HAP-1 (cell line): ENCODE results near the gene FNDC3B.

Experiments used
- DNase-seq, 2 experiments: peaks; one replicate each; pipeline ENCODE4 v3.0.0-alpha.2; 2016 to 2020; ENCODE audit warnings: low spot score in 2 of 2
- H3K27me3 ChIP-seq: fragments of 250-450 bp; sonication (Bioruptor Pico); 2 replicates; pipeline ENCODE4 v1.5.1; 2020; ENCODE audit warnings: low read depth, mild to moderate bottlenecking, moderate library complexity
- H3K36me3 ChIP-seq: fragments of 250-450 bp; sonication (Bioruptor Pico); replicated peaks from 2 replicates; pipeline ENCODE4 v1.5.1; 2020; ENCODE audit warnings: mild to moderate bottlenecking
- H3K4me1 ChIP-seq: fragments of 250-450 bp; sonication (Bioruptor Pico); 2 replicates; pipeline ENCODE4 v1.5.1; 2020; ENCODE audit warnings: mild to moderate bottlenecking
- H3K4me3 ChIP-seq: fragments of 250-450 bp; sonication (Bioruptor Pico); 2 replicates; pipeline ENCODE4 v1.5.1; 2020; ENCODE audit warnings: mild to moderate bottlenecking, moderate library complexity
- H3K9me3 ChIP-seq: fragments of 250-450 bp; sonication (Bioruptor Pico); 2 replicates; pipeline ENCODE4 v1.5.1; 2020; ENCODE audit warnings: mild to moderate bottlenecking, moderate library complexity
- in situ Hi-C: fragments of 300-500 bp; cut with MboI; formaldehyde crosslinking; loops from 3 replicates; pipeline ENCODE4 v1.14.3; 2020; ENCODE audit warnings: low sequenced_read_pairs, inconsistent platforms, mixed read lengths

The FNDC3B gene

DNA sequence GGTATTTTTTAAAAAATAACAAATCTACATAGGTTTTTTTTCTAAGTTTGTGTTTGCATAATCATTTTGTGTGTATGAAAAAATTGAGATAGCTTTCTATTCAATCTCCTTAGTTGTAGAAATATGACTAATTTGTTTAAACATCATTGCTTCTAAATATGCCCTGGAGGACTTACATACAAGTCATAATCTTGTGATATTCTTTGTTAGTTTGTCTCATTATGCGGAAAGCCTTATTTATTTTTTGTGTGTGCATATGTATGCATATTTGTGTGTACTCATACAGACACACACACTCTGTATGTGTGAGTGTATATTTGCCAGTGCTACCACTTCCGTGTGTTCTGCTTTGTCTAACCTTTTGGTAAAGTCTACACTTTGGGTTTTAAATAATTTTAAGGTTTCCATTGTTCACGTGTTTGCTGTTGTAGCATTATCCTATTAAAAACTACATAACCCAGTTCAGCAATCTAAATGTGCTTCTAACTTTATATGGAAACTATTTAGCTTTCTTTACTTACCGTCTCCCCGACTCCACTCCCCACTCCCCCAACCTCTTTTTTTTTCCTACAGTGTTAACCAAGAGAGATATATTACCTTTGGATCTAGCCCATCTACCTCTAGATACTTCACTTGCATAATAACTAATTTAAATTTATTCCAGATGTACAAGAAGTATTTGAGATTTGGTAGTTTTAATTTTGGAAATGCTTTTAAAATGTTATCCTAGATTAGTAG, 111.7 kb downstream of the FNDC3B start:
- H3K36me3 ChIP-seq = no peaks in the 10 kb centered on the region
- in situ Hi-C loops = no loop called here
- DNase-seq = no peak
- no peaks in the 10 kb centered on the region for H3K9me3 ChIP-seq
- no peaks in the 10 kb centered on the region for H3K27me3 ChIP-seq
- no peak overlapping the region for H3K4me3 ChIP-seq
- H3K4me1 ChIP-seq = no peaks in the 10 kb centered on the region; the same call in 1 of the 2 replicates

DNA sequence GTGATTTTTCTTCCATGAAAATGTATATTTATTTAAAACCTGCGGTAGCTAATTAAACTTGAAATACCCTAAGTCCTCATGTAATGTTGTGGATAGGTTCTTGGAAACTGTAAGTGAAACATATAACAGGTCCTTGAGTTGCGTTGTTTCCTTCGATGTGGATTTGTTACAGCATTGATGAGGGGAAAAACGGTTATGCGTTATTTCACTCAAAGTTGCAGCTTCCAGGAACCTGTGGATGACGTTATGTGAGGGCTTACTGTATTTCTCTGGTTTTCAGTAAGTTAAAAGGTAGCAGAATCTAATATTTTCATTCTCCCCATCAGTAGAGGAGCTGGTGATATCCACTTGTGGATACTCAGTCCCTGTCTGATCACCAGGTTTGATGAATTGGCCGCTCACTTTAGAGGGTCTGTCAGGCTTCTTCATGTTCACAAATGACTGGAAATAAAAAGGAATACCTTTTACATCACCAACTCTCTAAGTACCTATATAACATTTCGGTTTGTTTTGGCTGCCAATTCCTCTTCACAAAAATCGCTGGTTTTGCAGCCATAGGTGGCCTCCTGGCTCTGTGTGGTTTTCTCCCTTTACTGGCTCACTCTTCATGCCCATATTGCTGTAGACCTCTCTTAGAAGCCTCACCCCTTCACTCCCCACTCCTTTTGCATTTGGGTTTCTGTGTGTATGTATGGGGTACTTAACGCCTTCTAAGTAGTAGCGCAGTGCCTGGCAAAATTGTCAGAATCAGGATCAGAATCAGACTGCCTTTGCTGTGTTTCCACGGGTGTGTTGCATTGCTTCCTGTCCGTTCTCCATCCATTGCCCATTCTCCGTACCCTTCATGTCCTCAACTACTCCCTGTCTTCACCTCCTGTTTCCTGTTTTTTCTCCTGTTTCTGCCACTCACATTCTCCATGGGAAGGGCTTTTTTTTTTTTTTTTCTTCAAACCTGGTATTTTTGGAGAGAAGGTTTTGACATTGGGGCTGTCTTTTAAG, 112.6 kb downstream of the FNDC3B start:
- Histone ChIP-seq H3K9me3 (no peaks in the 10 kb centered on the region), H3K4me1 (no peaks in the 10 kb centered on the region; the same call in 1 of the 2 replicates), H3K27me3 (no peaks in the 10 kb centered on the region), H3K36me3 (no peaks in the 10 kb centered on the region), H3K4me3 (no peak overlapping the region)
- in situ Hi-C loops = no loop called here
- no peak for DNase-seq

DNA sequence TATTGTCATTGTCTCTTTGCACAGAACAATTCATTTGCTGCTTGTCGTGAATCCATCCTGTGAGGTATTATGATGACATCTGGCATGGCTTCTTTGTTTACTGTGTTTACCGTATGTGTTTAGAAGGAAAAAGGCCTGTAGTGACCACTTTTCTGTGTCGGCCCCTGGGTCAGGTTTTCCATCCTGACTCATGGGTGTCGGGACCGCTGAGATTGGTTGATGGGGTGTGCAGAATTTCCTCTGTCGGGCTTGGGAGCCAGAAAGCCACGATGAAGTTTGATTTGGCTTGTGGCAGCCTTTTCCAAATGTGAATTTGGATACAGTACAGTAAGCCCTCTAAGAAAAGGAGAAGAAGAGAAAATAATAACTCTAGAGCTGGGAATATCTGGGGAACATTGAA, 113.5 kb downstream of the FNDC3B start:
- DNase-seq = no peak
- Histone ChIP-seq H3K27me3 (no peaks in the 10 kb centered on the region), H3K4me3 (no peak overlapping the region), H3K36me3 (no peaks in the 10 kb centered on the region), H3K9me3 (no peaks in the 10 kb centered on the region), H3K4me1 (no peaks in the 10 kb centered on the region; the same call in 1 of the 2 replicates)
- in situ Hi-C loops = no loop called here

DNA sequence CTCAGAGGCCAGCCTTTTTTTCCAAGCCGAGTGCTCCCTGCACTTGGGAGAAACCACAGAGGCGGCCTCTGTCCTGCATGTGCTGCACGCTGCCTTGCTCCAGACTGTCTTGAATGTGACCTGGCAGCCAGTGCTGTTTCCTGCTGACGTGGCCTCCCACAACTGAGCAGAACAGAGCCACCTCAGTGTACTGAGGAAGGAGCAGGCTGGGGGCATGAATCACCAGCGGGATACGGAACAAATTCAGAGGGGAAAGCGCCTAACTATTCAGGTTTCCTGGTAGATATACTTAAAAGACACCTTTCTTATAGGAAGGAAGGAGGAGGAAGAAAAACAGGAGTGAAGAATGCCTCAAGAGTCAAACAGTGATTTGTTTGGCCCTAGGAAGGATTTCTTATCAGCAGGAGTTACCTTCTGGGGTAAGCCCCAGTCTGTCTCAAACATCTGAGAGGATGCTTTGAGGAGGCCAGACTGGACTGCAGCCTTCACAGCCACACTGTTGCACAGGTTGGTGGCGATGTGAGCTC, 114.0 kb downstream of the FNDC3B start:
- no peak for DNase-seq
- H3K4me3 ChIP-seq = no peak overlapping the region
- H3K27me3 ChIP-seq = no peaks in the 10 kb centered on the region
- no peaks in the 10 kb centered on the region for H3K36me3 ChIP-seq
- no peaks in the 10 kb centered on the region for H3K9me3 ChIP-seq
- in situ Hi-C loops = no loop called here
- no peaks in the 10 kb centered on the region; the same call in 1 of the 2 replicates for H3K4me1 ChIP-seq

DNA sequence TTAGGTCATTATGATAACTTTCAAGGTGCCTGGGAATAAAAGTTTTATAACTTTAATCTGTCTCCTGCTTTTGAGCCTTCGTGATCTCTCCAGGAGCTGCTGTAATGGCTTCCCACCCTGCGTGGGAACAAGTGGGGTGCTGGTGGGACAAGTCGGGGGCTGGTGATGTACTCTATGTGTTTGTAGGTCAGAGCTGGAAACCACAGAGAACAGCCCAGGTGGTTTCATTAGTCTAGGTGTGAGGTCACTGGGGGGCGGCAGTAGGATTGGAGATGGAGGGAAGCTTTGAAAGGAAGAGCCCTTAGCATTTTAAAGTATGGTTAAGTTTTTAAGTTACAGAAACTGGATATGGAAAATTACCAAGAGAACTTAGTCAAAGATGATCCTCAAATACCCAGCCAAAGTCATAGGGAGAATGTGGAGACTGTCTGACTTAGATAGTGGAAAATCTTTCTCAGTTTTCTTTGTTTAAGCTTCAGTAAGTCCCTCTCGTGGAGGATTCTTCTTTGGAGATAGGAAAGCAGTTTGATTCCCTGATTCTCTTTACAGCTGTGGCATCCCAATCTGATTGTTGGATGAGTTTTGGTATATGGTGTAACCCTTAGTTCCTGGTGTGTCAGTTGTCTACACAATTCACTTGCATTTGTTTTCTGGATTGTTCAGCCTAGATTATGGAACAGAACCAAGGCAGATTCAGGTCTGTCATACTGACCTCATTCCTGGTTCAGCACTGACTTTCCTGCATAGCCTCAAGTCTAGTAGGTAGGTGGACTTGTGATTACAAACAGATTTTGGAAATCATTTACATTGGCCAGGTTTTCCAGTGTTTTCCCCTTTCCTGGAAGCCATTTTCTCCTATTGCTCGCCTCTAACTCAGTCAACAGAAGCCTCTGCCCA, 115.6 kb downstream of the FNDC3B start:
- Histone ChIP-seq H3K27me3 (no peaks in the 10 kb centered on the region), H3K36me3 (no peaks in the 10 kb centered on the region), H3K4me1 (no peaks in the 10 kb centered on the region), H3K9me3 (no peaks in the 10 kb centered on the region), H3K4me3 (no peak overlapping the region)
- in situ Hi-C loops = no loop called here
- no peak for DNase-seq

DNA sequence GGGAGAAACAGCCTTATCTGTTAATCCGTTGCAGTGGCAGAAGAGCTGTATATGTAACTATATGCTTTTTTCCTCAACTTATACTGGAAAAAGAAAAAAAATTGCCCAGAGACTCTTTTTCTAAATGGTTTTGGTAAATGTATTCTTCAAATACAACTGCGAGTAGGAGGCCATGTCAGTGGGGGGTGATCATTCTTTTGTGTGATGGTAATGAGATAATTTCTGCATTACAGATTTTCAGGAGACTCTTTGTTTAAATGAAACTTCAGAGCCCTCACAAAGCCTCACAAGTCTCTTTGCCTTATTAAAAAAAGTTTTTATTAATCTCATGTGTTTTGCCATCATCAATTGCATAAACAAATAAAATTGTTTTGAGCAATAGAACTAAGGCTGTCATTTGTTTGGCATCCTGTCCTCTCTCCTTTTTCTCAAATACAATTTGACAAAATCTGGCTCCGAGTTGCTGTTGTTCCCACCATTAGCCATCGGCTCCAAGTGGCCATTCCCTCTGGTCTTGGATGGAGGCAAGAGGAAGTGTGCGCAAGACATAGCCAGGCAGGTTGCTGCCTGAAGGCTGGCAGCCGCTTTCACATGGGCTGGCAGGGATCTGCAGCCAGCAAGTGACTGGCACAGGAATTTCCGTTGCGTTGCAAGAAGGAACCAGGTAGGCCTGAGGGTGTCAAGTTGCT, 116.7 kb downstream of the FNDC3B start:
- H3K27me3 ChIP-seq = no peaks in the 10 kb centered on the region
- no peaks in the 10 kb centered on the region for H3K36me3 ChIP-seq
- no peak overlapping the region for H3K4me3 ChIP-seq
- no peaks in the 10 kb centered on the region for H3K4me1 ChIP-seq
- H3K9me3 ChIP-seq = no peaks in the 10 kb centered on the region
- in situ Hi-C loops = no loop called here
- DNase-seq = no peak

DNA sequence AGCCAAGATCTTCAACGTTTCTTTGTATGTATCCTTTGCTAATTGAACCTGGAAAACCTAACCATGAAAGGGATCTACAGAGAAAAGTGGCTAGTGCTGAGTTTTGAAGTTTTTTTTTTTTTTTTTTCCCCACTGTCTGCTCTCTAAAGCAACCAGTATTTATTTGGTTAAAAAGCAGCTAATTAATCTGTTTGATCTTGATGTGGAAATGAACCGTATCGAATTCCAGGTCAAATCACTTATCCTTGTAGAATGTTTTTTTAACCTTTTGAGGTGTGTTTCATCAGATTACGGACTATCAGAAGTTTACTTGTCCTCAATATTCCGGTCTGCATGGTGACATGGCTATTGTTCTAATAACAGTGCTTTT, 117.2 kb downstream of the FNDC3B start:
- no peaks in the 10 kb centered on the region for H3K36me3 ChIP-seq
- H3K4me1 ChIP-seq = no peaks in the 10 kb centered on the region
- in situ Hi-C loops = no loop called here
- H3K4me3 ChIP-seq = no peak overlapping the region
- DNase-seq = no peak
- no peaks in the 10 kb centered on the region for H3K27me3 ChIP-seq
- H3K9me3 ChIP-seq = no peaks in the 10 kb centered on the region

DNA sequence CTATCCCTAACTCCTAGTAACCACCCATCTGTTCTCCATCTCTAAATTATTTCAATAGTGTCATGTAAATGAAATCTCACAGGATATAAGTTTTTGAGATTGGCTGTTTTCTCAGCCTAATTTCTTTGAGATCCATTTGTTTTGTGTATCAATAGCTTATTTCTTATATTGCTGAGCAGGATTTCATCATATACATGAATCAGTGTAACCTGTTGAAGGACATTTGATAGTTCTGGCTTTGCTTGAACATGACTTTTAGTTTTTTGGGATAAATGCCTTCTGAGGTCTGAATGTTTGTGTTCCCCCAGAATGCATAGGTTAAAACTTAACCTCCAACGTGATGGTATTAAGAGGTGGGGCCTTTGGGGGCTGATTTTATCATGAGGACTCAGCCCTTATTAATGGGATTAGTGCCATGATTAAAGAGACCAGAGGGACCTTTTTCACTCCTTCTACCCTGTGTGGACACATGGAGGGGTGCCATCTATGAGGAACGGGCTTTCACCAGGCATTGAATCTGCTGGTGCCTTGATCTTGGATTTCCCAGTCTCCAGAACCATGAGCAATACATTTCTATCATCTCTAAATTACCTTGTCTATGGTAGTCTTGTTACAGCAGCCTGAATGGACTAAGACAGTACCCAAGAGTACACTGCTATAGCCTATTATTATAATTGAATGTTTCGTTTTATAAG, 118.3 kb downstream of the FNDC3B start:
- Histone ChIP-seq H3K27me3 (no peaks in the 10 kb centered on the region), H3K4me3 (no peak overlapping the region), H3K4me1 (no peaks in the 10 kb centered on the region), H3K9me3 (no peaks in the 10 kb centered on the region), H3K36me3 (no peaks in the 10 kb centered on the region)
- in situ Hi-C loops = no loop called here
- DNase-seq = no peak

DNA sequence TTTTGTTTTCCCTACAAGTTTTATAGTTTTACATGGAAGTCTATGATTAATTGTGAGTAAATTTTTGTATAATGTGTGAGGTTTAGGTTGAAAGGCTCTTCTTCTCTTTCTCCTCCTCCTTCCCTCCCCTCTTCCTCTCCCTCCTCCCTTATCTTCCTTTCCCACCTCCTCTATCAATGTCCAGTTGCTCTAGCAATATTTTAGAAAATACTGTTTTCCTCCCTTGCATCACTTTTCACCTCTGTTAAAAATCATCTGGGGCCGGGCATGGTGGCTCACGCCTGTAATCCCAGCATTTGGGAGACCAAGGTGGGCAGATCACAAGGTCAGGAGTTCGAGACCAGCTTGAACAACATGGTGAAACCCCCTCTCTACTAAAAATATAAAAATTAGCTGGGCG, 119.4 kb downstream of the FNDC3B start:
- Histone ChIP-seq H3K27me3 (no peaks in the 10 kb centered on the region), H3K9me3 (no peaks in the 10 kb centered on the region), H3K4me1 (no peaks in the 10 kb centered on the region), H3K4me3 (no peak overlapping the region), H3K36me3 (no peaks in the 10 kb centered on the region)
- DNase-seq = no peak
- in situ Hi-C loops = no loop called here

DNA sequence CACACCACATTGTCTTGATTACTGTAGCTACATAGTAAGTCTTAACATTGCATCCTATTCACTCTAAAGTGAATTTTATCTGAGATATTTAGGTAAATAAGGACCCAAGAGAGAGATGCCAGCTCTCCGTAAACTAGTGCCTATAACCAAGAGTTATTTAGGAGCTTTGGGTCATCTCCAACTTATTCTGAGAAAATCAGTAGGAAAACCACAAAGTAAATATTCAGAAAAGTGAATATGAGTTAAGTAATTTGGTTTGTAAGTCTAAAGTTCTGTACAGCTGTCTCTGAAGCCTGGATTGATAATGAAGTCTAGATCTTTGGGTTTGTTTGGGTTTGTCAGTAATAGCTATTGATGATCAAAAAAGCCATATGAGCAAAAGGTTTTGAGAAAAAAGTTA, 120.0 kb downstream of the FNDC3B start:
- H3K9me3 ChIP-seq = no peaks in the 10 kb centered on the region
- no peak for DNase-seq
- in situ Hi-C loops = no loop called here
- H3K27me3 ChIP-seq = no peaks in the 10 kb centered on the region
- H3K4me3 ChIP-seq = no peak overlapping the region
- no peaks in the 10 kb centered on the region for H3K4me1 ChIP-seq
- no peaks in the 10 kb centered on the region for H3K36me3 ChIP-seq

DNA sequence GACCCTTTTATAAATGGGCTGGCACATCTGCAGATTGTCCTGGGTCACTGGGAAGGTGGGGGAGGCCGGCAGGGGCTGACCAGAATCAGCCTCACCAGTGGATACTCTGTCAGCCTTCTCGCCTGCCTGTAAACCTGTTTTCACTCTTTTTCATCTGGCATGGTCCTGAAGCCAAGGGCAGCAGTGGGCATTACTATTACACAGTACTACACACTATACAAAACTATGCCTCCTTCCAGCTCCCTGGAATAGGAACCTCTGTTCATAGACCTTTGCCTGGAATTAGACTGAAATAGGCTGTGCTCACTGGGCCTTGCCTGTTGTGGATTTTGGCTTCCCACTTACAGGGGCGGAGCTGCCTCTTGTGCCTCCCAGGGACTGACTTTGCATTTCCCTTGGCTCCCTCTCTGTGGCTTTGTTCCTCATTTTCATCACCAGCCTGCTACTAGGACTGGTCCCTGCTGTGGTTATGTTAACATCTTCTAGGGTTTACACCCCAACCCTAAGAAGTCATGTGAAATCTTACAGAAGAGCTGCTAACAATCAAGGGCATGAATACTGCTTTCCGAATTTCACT, 120.7 kb downstream of the FNDC3B start:
- Histone ChIP-seq H3K9me3 (no peaks in the 10 kb centered on the region), H3K4me1 (no peaks in the 10 kb centered on the region), H3K36me3 (no peaks in the 10 kb centered on the region), H3K27me3 (no peaks in the 10 kb centered on the region), H3K4me3 (no peak overlapping the region)
- DNase-seq = no peak
- in situ Hi-C loops = no loop called here

DNA sequence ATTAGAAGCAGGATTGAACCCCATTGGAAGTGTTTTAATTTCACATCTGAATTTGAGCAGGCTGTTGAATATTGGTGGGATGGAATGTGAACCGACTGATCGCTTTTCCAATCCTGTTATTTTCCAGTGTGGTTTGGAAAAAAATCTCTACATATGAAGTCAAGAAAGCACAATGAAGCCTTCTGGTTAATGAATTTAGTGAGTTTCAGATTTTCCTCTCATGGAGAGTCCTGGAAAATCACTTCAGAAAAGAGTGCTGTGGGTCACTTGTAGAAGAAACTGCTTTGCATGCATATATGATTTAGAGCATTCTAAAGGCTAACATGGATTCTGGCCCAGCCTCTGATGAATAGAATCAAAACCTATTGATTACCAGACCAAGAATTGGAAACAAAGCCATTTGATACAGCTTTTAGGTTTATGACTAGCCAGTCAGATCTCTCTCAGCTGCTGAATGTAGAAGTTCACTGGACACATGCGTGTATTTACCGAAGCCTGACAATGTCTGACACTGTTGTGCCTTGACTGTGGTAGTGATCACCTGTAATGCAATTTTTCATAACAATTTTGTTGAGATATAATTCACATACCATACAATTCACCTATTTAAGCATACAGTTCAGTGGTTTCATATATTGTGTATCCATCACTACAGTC, 121.9 kb downstream of the FNDC3B start:
- H3K9me3 ChIP-seq = no peaks in the 10 kb centered on the region
- H3K4me1 ChIP-seq = no peaks in the 10 kb centered on the region
- H3K27me3 ChIP-seq = no peaks in the 10 kb centered on the region
- no peak overlapping the region for H3K4me3 ChIP-seq
- no peaks in the 10 kb centered on the region for H3K36me3 ChIP-seq
- DNase-seq = no peak
- in situ Hi-C loops = no loop called here
